GM12878 (cell line): ENCODE results near the gene UST. TPM values are rescaled to one million over a fixed set of nuclear protein-coding genes. Genes with fewer than 3 reads are reported as not detected.
A peak's percentile ranks its signal among the peaks of the same experiment; 100 is the strongest.

Source experiments
- ATF2 ChIP-seq: IDR thresholded peaks from 2 replicates; pipeline ENCODE4 v1.6.1; 2012; ENCODE audit warnings: low read length, inconsistent platforms
- CTCF ChIP-seq, 3 experiments: IDR thresholded peaks in 2 of 3; conservative IDR thresholded peaks in 1 of 3; 2 replicates each; pipeline ENCODE4 v1.5.1; 2011; ENCODE audit warnings: low read depth in 3 of 3, low read length in 3 of 3, mild to moderate bottlenecking in 3 of 3, control low read depth in 2 of 3, moderate library complexity in 2 of 3, inconsistent platforms in 1 of 3, mixed read lengths in 1 of 3; ENCODE audit not compliant: control insufficient read depth in 2 of 3, insufficient read depth in 1 of 3; ENCODE audit errors: extremely low read depth in 1 of 3
- EP300 ChIP-seq, 2 experiments: fragments of 150-350 bp in 1 of 2; IDR thresholded peaks; 2 replicates each; pipeline ENCODE4 v1.6.1; 2011 to 2012; ENCODE audit warnings: low read depth in 2 of 2, low read length in 2 of 2, borderline replicate concordance in 1 of 2, improper control_type of control experiment in 1 of 2, inconsistent platforms in 1 of 2; ENCODE audit not compliant: control insufficient read depth in 1 of 2
- GATAD2B ChIP-seq: fragments of 450-650 bp; conservative IDR thresholded peaks from 2 replicates; pipeline ENCODE4 v1.6.1; 2017; ENCODE audit warnings: low read depth, mild to moderate bottlenecking, moderate library complexity
- KDM1A ChIP-seq: fragments of 200-600 bp; sonication (generic); IDR thresholded peaks from 2 replicates; pipeline ENCODE4 v1.6.1; 2016; ENCODE audit warnings: borderline replicate concordance
- MLLT1 ChIP-seq: fragments of 450-650 bp; IDR thresholded peaks from 2 replicates; pipeline ENCODE4 v1.6.1; 2016; ENCODE audit warnings: mild to moderate bottlenecking
- MTA2 ChIP-seq: fragments of 450-650 bp; IDR thresholded peaks from 2 replicates; pipeline ENCODE4 v1.6.1; 2016; ENCODE audit warnings: low read depth, mild to moderate bottlenecking, moderate library complexity
- MXI1 ChIP-seq: fragments of 150-350 bp; IDR thresholded peaks from 2 replicates; pipeline ENCODE4 v1.6.1; 2011; ENCODE audit warnings: low read depth, mild to moderate bottlenecking, inconsistent platforms, low read length, improper control_type of control experiment
- RAD21 ChIP-seq: IDR thresholded peaks from 2 replicates; pipeline ENCODE4 v1.6.1; 2011; ENCODE audit warnings: mild to moderate bottlenecking, low read depth, low read length, moderate library complexity; ENCODE audit not compliant: insufficient read depth
- RB1 ChIP-seq: fragments of 450-650 bp; formaldehyde crosslinking; IDR thresholded peaks from 2 replicates; pipeline ENCODE4 v1.6.1; 2017; ENCODE audit warnings: mild to moderate bottlenecking, borderline replicate concordance
- REST ChIP-seq: IDR thresholded peaks from 2 replicates; pipeline ENCODE4 v1.6.1; 2012; ENCODE audit warnings: mild to moderate bottlenecking, low read depth, low read length
- TARDBP ChIP-seq: IDR thresholded peaks from 2 replicates; pipeline ENCODE4 v1.6.1; 2016; ENCODE audit warnings: borderline replicate concordance
- polyA plus RNA-seq, 11 experiments: library from polyadenylated mRNA; depleted of rRNA in 4 of 11; unstranded in 6 of 11; stranded (reverse) in 5 of 11; fragments of >200 nt; fragmentation: Nextera tagmentation in 4 of 11; fragmentation: Illumina TruSeq in 1 of 11; extraction: Ambion mirVana in 4 of 11; extraction: Trizol in 1 of 11; gene quantifications; 1 replicate in 1 of 11; 2 replicates in 10 of 11; pipeline versions ENCODE4 v1.2.1 to v1.2.3, GENCODE V29; 2011 to 2016; ENCODE audit warnings: inconsistent platforms in 2 of 11, missing spikeins in 2 of 11, low read depth in 1 of 11
- total RNA-seq, 4 experiments: library from RNA; depleted of rRNA in 3 of 4; stranded (reverse); fragments of >200 nt in 3 of 4; fragmentation: Illumina TruSeq in 1 of 4; extraction: Trizol in 1 of 4; gene quantifications; 2 replicates each; pipeline versions ENCODE4 v1.2.1 to v1.2.3, GENCODE V29; 2013 to 2021
- TF ChIP-seq, protein P1 (sequence below): fragments of 450-650 bp; IDR thresholded peaks from 2 replicates; pipeline ENCODE4 v1.6.1; 2017; ENCODE audit warnings: antibody characterized with exemption, mild to moderate bottlenecking, moderate library complexity
- TF ChIP-seq, protein P2 (sequence below): fragments of 450-650 bp; IDR thresholded peaks from 2 replicates; pipeline ENCODE4 v1.6.1; 2017; ENCODE audit warnings: low read depth, mild to moderate bottlenecking, moderate library complexity

Gene UST
- total and polyA plus RNA-seq, 10 of the 15 experiments (the other 5 are each of a cell fraction or from before 2014, with no cell fraction given), result 0.74 to 43.3 (median 2.2) TPM

- TF ChIP-seq RAD21, result no peak
- TF ChIP-seq REST, result no peak
- no peak for TF ChIP-seq ATF2
- no peak for TF ChIP-seq GATAD2B
- TF ChIP-seq TARDBP, result no peak
- no peak for TF ChIP-seq KDM1A
- no peak for TF ChIP-seq MLLT1
- TF ChIP-seq CTCF (IDR thresholded peaks at IDR 0.05 in 2 of 3, conservative IDR thresholded peaks at IDR 0.05 in 1 of 3; ENCODE audit: control insufficient read depth in 2 of 3, extremely low read depth in 1 of 3, insufficient read depth in 1 of 3, low read depth in 3 of 3, low read length in 3 of 3), result no peak
- TF ChIP-seq EP300 (IDR thresholded peaks at IDR 0.05; ENCODE audit: borderline replicate concordance in 1 of 2, control insufficient read depth in 1 of 2, low read depth in 2 of 2, low read length in 2 of 2), result 0 out of 4 replicates have a peak, but pooled peaks of 1 of the 2 experiments have one; percentile 15
- no peak for TF ChIP-seq RB1
- TF ChIP-seq, protein P1, sequence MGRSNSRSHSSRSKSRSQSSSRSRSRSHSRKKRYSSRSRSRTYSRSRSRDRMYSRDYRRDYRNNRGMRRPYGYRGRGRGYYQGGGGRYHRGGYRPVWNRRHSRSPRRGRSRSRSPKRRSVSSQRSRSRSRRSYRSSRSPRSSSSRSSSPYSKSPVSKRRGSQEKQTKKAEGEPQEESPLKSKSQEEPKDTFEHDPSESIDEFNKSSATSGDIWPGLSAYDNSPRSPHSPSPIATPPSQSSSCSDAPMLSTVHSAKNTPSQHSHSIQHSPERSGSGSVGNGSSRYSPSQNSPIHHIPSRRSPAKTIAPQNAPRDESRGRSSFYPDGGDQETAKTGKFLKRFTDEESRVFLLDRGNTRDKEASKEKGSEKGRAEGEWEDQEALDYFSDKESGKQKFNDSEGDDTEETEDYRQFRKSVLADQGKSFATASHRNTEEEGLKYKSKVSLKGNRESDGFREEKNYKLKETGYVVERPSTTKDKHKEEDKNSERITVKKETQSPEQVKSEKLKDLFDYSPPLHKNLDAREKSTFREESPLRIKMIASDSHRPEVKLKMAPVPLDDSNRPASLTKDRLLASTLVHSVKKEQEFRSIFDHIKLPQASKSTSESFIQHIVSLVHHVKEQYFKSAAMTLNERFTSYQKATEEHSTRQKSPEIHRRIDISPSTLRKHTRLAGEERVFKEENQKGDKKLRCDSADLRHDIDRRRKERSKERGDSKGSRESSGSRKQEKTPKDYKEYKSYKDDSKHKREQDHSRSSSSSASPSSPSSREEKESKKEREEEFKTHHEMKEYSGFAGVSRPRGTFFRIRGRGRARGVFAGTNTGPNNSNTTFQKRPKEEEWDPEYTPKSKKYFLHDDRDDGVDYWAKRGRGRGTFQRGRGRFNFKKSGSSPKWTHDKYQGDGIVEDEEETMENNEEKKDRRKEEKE, result no peak
- TF ChIP-seq MTA2, result peak; percentile 22; the same call in 1 of the 2 replicates
- TF ChIP-seq MXI1, result peak; percentile 21; the same call in 1 of the 2 replicates
- TF ChIP-seq, protein P2, sequence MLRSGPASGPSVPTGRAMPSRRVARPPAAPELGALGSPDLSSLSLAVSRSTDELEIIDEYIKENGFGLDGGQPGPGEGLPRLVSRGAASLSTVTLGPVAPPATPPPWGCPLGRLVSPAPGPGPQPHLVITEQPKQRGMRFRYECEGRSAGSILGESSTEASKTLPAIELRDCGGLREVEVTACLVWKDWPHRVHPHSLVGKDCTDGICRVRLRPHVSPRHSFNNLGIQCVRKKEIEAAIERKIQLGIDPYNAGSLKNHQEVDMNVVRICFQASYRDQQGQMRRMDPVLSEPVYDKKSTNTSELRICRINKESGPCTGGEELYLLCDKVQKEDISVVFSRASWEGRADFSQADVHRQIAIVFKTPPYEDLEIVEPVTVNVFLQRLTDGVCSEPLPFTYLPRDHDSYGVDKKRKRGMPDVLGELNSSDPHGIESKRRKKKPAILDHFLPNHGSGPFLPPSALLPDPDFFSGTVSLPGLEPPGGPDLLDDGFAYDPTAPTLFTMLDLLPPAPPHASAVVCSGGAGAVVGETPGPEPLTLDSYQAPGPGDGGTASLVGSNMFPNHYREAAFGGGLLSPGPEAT, result peak; percentile 79
Observed at GRCh38 chr6:149079911-149080491, 333.2 kb downstream of the UST start (continued).
